ENCODE measurements around the gene NOSTRIN. TPM values are rescaled to one million over a fixed set of nuclear protein-coding genes. Genes with fewer than 3 reads are reported as not detected.

The NOSTRIN gene, protein sequence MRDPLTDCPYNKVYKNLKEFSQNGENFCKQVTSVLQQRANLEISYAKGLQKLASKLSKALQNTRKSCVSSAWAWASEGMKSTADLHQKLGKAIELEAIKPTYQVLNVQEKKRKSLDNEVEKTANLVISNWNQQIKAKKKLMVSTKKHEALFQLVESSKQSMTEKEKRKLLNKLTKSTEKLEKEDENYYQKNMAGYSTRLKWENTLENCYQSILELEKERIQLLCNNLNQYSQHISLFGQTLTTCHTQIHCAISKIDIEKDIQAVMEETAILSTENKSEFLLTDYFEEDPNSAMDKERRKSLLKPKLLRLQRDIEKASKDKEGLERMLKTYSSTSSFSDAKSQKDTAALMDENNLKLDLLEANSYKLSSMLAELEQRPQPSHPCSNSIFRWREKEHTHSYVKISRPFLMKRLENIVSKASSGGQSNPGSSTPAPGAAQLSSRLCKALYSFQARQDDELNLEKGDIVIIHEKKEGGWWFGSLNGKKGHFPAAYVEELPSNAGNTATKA
- not detected in 2 replicates for total RNA-seq (2014; rRNA removed; shearing (Covaris generic))
- total RNA-seq (2022) = not detected in 2 replicates
- not detected for Bru-seq, nascent RNA
- BruChase-seq, experiment 1, labeled RNA remaining after a 6-hour chase = percentile 2 among the genes with signal in this experiment
- BruChase-seq, experiment 2, labeled RNA remaining after a 2-hour chase = not detected
- long read RNA-seq, partial matches to known transcripts = 0 of 1 reads
- long read RNA-seq, other reads (novel, unspliced or antisense) = 1 of 1 reads

DNA sequence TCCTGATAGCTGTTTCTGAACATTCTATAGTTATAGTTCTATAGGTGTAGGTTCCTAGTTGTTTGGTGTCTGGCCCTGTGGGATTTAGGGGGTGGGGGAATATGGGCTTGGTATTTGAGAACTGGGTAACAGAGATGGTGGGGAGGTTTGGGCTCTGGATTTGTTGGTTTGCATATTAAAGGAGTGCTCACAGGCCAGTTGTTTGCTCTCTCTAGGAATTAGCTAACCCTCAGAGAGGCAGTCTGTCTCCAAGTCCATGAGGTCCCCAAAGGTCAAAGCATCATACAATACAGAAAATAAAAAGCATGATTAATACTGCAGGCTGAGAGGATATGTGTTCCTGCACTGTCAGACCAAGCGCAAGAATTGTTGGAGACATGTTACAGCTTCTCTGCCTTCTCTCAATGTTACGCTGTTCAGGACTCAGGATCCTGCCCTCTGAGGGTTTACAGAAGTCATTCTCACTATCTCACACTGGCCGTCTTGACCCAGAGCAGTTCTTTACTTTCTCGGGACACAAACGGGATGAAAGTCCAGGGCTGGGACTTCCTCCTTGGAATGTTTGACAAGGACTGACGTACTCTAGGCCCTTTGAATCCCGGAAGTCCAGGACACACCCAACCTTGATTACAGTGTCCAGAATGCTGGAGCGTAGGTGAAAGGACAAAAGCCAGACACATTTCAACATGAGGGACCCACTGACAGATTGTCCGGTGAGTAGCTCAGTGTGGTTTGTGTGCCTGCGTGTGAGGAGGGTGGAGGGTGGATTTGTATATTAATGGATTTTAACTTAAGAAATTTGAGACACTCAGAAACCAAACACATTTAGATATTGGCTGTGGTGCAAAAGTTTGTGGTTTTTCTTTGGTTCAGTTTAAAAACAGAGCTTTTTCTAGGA lies at the start of gene NOSTRIN:
Gene NOSTRIN (plus strand): TSS at position 677 of the 898 bp plus-strand sequence. CDS start 10 bp downstream, at position 687.
- CTCF ChIA-PET (ENCODE audit: unreplicated experiment) = no interaction called here
- Histone ChIP-seq H3K4me2 (ENCODE audit: low read length) (no peak within 1 kb of the TSS), H3K36me3 (ENCODE audit: insufficient read depth, low read length) (no peaks in the 10 kb centered on the region), H3K79me2 (ENCODE audit: insufficient read depth, low read depth, low read length) (no peaks in the 10 kb centered on the region), H3K9me2 (ENCODE audit: insufficient read depth, low read length) (no peaks in the 10 kb centered on the region), H3K27ac (ENCODE audit: low read depth, low read length, poor library complexity, severe bottlenecking) (no peak within 1 kb of the TSS), H4K20me1 (ENCODE audit: insufficient read depth, low read length) (no peaks in the 10 kb centered on the region), H3K9me3 (ENCODE audit: low read length) (no peaks in the 10 kb centered on the region), H2AFZ (ENCODE audit: low read length) (no peak within 1 kb of the TSS), H3K4me1 (ENCODE audit: insufficient read depth, low read length, poor library complexity, severe bottlenecking) (no peaks in the 10 kb centered on the region), H3K4me3 (ENCODE audit: low read depth, low read length, poor library complexity, severe bottlenecking) (no peak within 1 kb of the TSS)
- POLR2A ChIA-PET = interaction anchor here (0.6 kb wide), 1 partner anchor 352 kb away, joined by 3 read pairs; no protein-coding TSS in a partner anchor
- TF ChIP-seq, protein P1, sequence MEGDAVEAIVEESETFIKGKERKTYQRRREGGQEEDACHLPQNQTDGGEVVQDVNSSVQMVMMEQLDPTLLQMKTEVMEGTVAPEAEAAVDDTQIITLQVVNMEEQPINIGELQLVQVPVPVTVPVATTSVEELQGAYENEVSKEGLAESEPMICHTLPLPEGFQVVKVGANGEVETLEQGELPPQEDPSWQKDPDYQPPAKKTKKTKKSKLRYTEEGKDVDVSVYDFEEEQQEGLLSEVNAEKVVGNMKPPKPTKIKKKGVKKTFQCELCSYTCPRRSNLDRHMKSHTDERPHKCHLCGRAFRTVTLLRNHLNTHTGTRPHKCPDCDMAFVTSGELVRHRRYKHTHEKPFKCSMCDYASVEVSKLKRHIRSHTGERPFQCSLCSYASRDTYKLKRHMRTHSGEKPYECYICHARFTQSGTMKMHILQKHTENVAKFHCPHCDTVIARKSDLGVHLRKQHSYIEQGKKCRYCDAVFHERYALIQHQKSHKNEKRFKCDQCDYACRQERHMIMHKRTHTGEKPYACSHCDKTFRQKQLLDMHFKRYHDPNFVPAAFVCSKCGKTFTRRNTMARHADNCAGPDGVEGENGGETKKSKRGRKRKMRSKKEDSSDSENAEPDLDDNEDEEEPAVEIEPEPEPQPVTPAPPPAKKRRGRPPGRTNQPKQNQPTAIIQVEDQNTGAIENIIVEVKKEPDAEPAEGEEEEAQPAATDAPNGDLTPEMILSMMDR (conservative IDR thresholded peaks at IDR 0.05; ENCODE audit: low read length) = no peak
- TF ChIP-seq EZH2phosphoT487 (IDR thresholded peaks at IDR 0.05; ENCODE audit: borderline replicate concordance, low read depth, low read length) = no peak
- intact Hi-C loops (cut with micrococcal nuclease; ENCODE audit: unreplicated experiment) = no loop called here
- no peak for DNase-seq (ENCODE audit: low spot score)
- no TSS peak for BruUV-seq (replicated peaks)

DNA sequence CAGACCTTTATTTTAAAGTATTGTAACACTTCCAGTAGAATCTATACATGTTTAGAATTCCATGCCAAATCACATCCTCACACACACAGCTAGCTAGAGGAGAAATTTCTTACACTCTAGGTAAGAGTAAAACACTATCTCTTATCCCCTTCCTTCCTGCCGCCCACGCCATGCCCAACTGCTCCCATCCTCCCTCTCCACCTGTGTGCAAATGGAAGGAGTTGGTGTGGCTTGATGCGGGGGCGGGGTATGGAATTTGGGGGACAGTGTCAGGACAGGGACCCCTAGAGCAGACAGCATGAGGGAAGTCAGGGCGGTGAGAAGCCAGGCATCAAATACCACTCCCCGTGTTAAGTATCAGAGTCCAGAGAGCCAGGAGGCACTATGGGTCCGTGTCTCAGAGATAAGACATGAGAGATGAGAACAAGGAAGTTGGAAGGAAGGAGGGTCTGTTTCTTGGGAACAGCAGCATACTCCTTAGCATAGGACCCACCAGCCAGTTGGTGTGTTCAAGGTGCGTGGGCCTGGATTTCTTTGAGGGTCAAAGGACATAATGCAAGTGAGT lies 48.6 kb upstream of the NOSTRIN start:
- Histone ChIP-seq H3K4me3 (ENCODE audit: low read depth, low read length, poor library complexity, severe bottlenecking) (no peak overlapping the region), H3K9me3 (ENCODE audit: low read length) (no peaks in the 10 kb centered on the region), H3K79me2 (ENCODE audit: insufficient read depth, low read depth, low read length) (no peaks in the 10 kb centered on the region), H3K4me2 (ENCODE audit: low read length) (no peak overlapping the region), H2AFZ (ENCODE audit: low read length) (no peak overlapping the region), H4K20me1 (ENCODE audit: insufficient read depth, low read length) (no peaks in the 10 kb centered on the region), H3K9me2 (ENCODE audit: insufficient read depth, low read length) (no peaks in the 10 kb centered on the region), H3K36me3 (ENCODE audit: insufficient read depth, low read length) (no peaks in the 10 kb centered on the region), H3K27ac (ENCODE audit: low read depth, low read length, poor library complexity, severe bottlenecking) (no peak overlapping the region), H3K4me1 (ENCODE audit: insufficient read depth, low read length, poor library complexity, severe bottlenecking) (no peaks in the 10 kb centered on the region)
- no peak for TF ChIP-seq EZH2phosphoT487 (IDR thresholded peaks at IDR 0.05; ENCODE audit: borderline replicate concordance, low read depth, low read length)
- TF ChIP-seq, protein P1 (conservative IDR thresholded peaks at IDR 0.05; ENCODE audit: low read length) = no peak
- no peak for DNase-seq (ENCODE audit: low spot score)
- ChIA-PET CTCF (ENCODE audit: unreplicated experiment) (no interaction called here), POLR2A (interaction anchor here (0.7 kb wide), 1 partner anchor 182 kb away, joined by 3 read pairs; no protein-coding TSS in a partner anchor)
- intact Hi-C loops (cut with micrococcal nuclease; ENCODE audit: unreplicated experiment) = no loop called here
- no TSS peak for BruUV-seq (replicated peaks)

Data from OCI-LY7 (cell line).